Psoas muscle (tissue), 8 donors: ENCODE measurements around the gene EPB41L1. TPM values are rescaled to one million over a fixed set of nuclear protein-coding genes. Genes with fewer than 3 reads are reported as not detected.
"Not testable (repeated sequence)": the region's sequence is repeated elsewhere in the genome, so short reads cannot be mapped to it uniquely, and the experiment has no call there.

Source experiments
- ATAC-seq, 4 donors: fragments of 200-7000 bp; cut with Tn5 transposase; one replicate each; pipeline ENCODE4 v1.9.1; 2020; ENCODE audit warnings: moderate library complexity in 3 of 4, mild to moderate bottlenecking in 2 of 4
- DNase-seq, 2 donors: peaks; one replicate each; pipeline ENCODE4 v3.0.0-alpha.2; 2020
- H3K27ac ChIP-seq: fragments of 200-600 bp; one replicate; pipeline ENCODE4 v1.8.0; 2022
- H3K27me3 ChIP-seq, 3 donors: fragments of 200-600 bp in 1 of 3; one replicate each; pipeline versions ENCODE4 v1.6.1 to v1.8.0; 2013 to 2022; ENCODE audit warnings: low read length in 2 of 3, mild to moderate bottlenecking in 2 of 3, moderate library complexity in 1 of 3; ENCODE audit not compliant: insufficient read depth in 3 of 3
- H3K36me3 ChIP-seq, 2 donors: fragments of 200-600 bp in 1 of 2; one replicate each; pipeline versions ENCODE4 v1.6.1 to v1.8.0; 2013 to 2022; ENCODE audit warnings: low read depth in 1 of 2, mild to moderate bottlenecking in 1 of 2, moderate library complexity in 1 of 2; ENCODE audit not compliant: insufficient read depth in 1 of 2
- H3K4me1 ChIP-seq: fragments of 200-600 bp; one replicate; pipeline ENCODE4 v1.8.0; 2022
- H3K4me3 ChIP-seq: fragments of 200-600 bp; one replicate; pipeline ENCODE4 v1.8.0; 2022; ENCODE audit warnings: mild to moderate bottlenecking
- H3K9me3 ChIP-seq: fragments of 200-600 bp; one replicate; pipeline ENCODE4 v1.8.0; 2022
- CTCF ChIP-seq: fragments of 200-600 bp; IDR thresholded peaks from one replicate; pipeline ENCODE4 v1.8.0; 2022; ENCODE audit warnings: antibody characterized with exemption
- WGBS, 3 donors: extraction: QIAGEN DNeasy Blood & Tissue Kit; methylation state at CpG; one replicate each; pipeline versions ENCODE4 v1.1.6 to v1.1.7; 2013; 5-methylcytosine and 5-hydroxymethylcytosine counted together
- intact Hi-C, 2 donors: fragments of 100-400 bp; cut with DNase I; formaldehyde crosslinking; loops; one replicate each; pipeline versions ENCODE4 v1.11.0 to v1.14.2; 2022
- polyA plus RNA-seq, 3 donors: library from polyadenylated mRNA; stranded (reverse); fragments of 200-250 nt; gene quantifications; one replicate each; pipeline ENCODE4 v1.2.3, GENCODE V29; 2013
- total RNA-seq, 4 donors: library from RNA; stranded (reverse); fragmentation: NEBNext Ultra II Directional in 2 of 4; extraction: Animal tissue kit (Norgen Biotek cat#: 25700) in 2 of 4; gene quantifications; one replicate each; pipeline versions ENCODE4 v1.2.1 to v1.2.4, GENCODE V29; 2021 to 2023
- donor health status: healthy with polysubstance abuse.
- donor health status: DM: no; HTN: no; CAD: no; lungs with moderate emphysema.
- donor health status: Bipolar disorder and iron deficiency.
- donor health status: healthy.
- donor health status: DM: yes; HTN: yes; CAD: no.
- donor health status: DM: no; HTN: no; CAD: no.
- donor health status: DM: no; HTN: no; CAD: no.
- donor health status: DM: yes; HTN: yes; CAD: no.

EPB41L1 gene
- total and polyA plus RNA-seq, 7 donors = 4.2 to 24.1 (median 9.1) TPM

GRCh38 chr20:36132802-36133211 is 21.7 kb upstream of the EPB41L1 start:
- no peak for ATAC-seq

GRCh38 chr20:36133821-36134220 is 20.7 kb upstream of the EPB41L1 start:
- no peaks in the 10 kb centered on the region for H3K36me3 ChIP-seq
- no peak overlapping the region for H3K27ac ChIP-seq
- DNase-seq (no peak), ATAC-seq (no peak)
- WGBS, 3 donors = 97 to 100% (median 100%) methylated on average over 2 of the region's 2 CpGs
- no peaks in the 10 kb centered on the region for H3K4me1 ChIP-seq
- no peak for TF ChIP-seq CTCF
- no peaks in the 10 kb centered on the region for H3K27me3 ChIP-seq
- intact Hi-C loops = loop anchor here in 1 of 2 donors (5.0 kb wide), 1 partner anchor 442 kb away; no protein-coding TSS in a partner anchor
- no peak overlapping the region for H3K4me3 ChIP-seq
- no peaks in the 10 kb centered on the region for H3K9me3 ChIP-seq

More at GRCh38 chr20:36132802-36133211, 21.7 kb upstream of the EPB41L1 start:
- WGBS, 3 donors = 74 to 81% (median 76%) methylated on average over 5 of the region's 5 CpGs
- no peak for TF ChIP-seq CTCF
- Histone ChIP-seq H3K4me3 (no peak overlapping the region), H3K27me3 (no peaks in the 10 kb centered on the region), H3K27ac (no peak overlapping the region), H3K9me3 (no peaks in the 10 kb centered on the region), H3K4me1 (no peaks in the 10 kb centered on the region), H3K36me3 (no peaks in the 10 kb centered on the region)
- no peak for DNase-seq
- intact Hi-C loops = loop anchor here in 1 of 2 donors (5.0 kb wide), 1 partner anchor 441 kb away; no protein-coding TSS in a partner anchor

- Histone ChIP-seq H3K27me3 (no peaks in the 10 kb centered on the region), H3K36me3 (no peaks in the 10 kb centered on the region), H3K4me3 (no peak overlapping the region), H3K4me1 (no peaks in the 10 kb centered on the region), H3K9me3 (no peaks in the 10 kb centered on the region), H3K27ac (no peak overlapping the region)
- intact Hi-C loops = loop anchor here in 1 of 2 donors (5.0 kb wide), 1 partner anchor 68 kb away; no protein-coding TSS in a partner anchor
- ATAC-seq (no peak), DNase-seq (no peak)
- no peak for TF ChIP-seq CTCF
- WGBS, 3 donors = 89 to 94% (median 91%) methylated on average over 6 of the region's 6 CpGs
Observed at GRCh38 chr20:36135159-36135558, 19.4 kb upstream of the EPB41L1 start.

GRCh38 chr20:36135821-36136220 is 18.7 kb upstream of the EPB41L1 start:
- WGBS, 3 donors = 87 to 93% (median 88%) methylated on average over 3 of the region's 3 CpGs
- no peak for ATAC-seq
- no peak for DNase-seq
- H3K27ac ChIP-seq = no peak overlapping the region
- H3K9me3 ChIP-seq = no peaks in the 10 kb centered on the region
- H3K4me3 ChIP-seq = no peak overlapping the region
- TF ChIP-seq CTCF = no peak
- no peaks in the 10 kb centered on the region for H3K36me3 ChIP-seq
- H3K4me1 ChIP-seq = no peaks in the 10 kb centered on the region
- intact Hi-C loops = loop anchor here in 1 of 2 donors (5.0 kb wide), 1 partner anchor 69 kb away; no protein-coding TSS in a partner anchor
- no peaks in the 10 kb centered on the region for H3K27me3 ChIP-seq

- H3K4me1 ChIP-seq, H3K27me3 ChIP-seq, H3K27ac ChIP-seq, DNase-seq, H3K36me3 ChIP-seq, ATAC-seq, H3K9me3 ChIP-seq, H3K4me3 ChIP-seq: not testable (repeated sequence)
- intact Hi-C loops = loop anchor here in 1 of 2 donors (5.0 kb wide), 1 partner anchor 70 kb away; no protein-coding TSS in a partner anchor
- WGBS, 3 donors = 82 to 86% (median 84%) methylated on average over 11 of the region's 11 CpGs
Observed at GRCh38 chr20:36137313-36137712, 17.2 kb upstream of the EPB41L1 start.
